Memory B cell (primary cell): ENCODE measurements around the gene CFDP1.

Experiments
- ATAC-seq: fragments of 150-1000 bp; cut with Tn5 transposase; 2 replicates; pipeline ENCODE4 v1.10.0; 2021; ENCODE audit warnings: low read depth, mild to moderate bottlenecking, moderate library complexity
- DNase-seq, 2 donors: peaks; one replicate each; pipeline ENCODE4 v3.0.0; 2022; ENCODE audit warnings: low spot score in 2 of 2
- H3K27ac Mint-ChIP-seq: one replicate; pipeline ENCODE4 v1.8.0; 2022; ENCODE audit warnings: mild to moderate bottlenecking, moderate library complexity, mixed read lengths
- H3K27me3 Mint-ChIP-seq: one replicate; pipeline ENCODE4 v1.8.0; 2022; ENCODE audit warnings: mixed read lengths
- H3K36me3 Mint-ChIP-seq: one replicate; pipeline ENCODE4 v1.8.0; 2022; ENCODE audit warnings: mild to moderate bottlenecking, mixed read lengths
- H3K4me1 Mint-ChIP-seq: one replicate; pipeline ENCODE4 v1.8.0; 2022; ENCODE audit warnings: mixed read lengths
- H3K4me3 Mint-ChIP-seq: one replicate; pipeline ENCODE4 v1.8.0; 2022; ENCODE audit warnings: mild to moderate bottlenecking, moderate library complexity, mixed read lengths
- H3K9me3 Mint-ChIP-seq: one replicate; pipeline ENCODE4 v1.8.0; 2022; ENCODE audit warnings: mixed read lengths

Gene CFDP1

GRCh38 chr16:75319513-75320411 lies 113.5 kb downstream of the CFDP1 start:
- no peak overlapping the region for H3K4me3 Mint-ChIP-seq
- no peak overlapping the region for H3K27ac Mint-ChIP-seq
- H3K4me1 Mint-ChIP-seq = peaks cover 18% of the 10 kb centered on the region
- peaks cover 11% of the 10 kb centered on the region for H3K27me3 Mint-ChIP-seq
- H3K36me3 Mint-ChIP-seq = peaks cover 15% of the 10 kb centered on the region
- peak; percentile 38 for ATAC-seq
- no peak for DNase-seq
- H3K9me3 Mint-ChIP-seq = no peaks in the 10 kb centered on the region

- Mint-ChIP-seq H3K4me1 (peaks cover 14% of the 10 kb centered on the region), H3K27me3 (peaks cover 7% of the 10 kb centered on the region), H3K4me3 (no peak overlapping the region), H3K36me3 (peaks cover 14% of the 10 kb centered on the region), H3K27ac (no peak overlapping the region), H3K9me3 (no peaks in the 10 kb centered on the region)
- no peak for ATAC-seq
- no peak for DNase-seq
Measured at GRCh38 chr16:75318737-75319136, 114.6 kb downstream of the CFDP1 start.

DNA sequence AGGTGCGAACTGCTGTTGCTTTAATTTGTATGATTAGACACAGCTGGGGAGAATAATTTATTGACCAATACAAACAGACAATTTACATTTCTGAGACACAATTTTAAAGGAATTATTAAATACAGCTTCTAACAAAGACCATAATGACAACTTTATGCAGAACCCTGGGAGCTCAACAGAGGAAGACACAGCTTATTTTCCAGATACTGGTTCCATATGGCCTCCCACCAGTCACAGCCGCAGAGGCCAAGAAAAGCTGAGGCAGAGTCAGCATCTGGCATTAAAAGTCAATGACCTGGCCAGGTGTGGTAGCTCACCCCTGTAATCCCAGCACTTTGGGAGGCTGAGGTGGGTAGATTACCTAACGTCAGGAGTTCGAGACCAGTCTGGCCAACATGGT lies 115.8 kb downstream of the CFDP1 start:
- H3K4me3 Mint-ChIP-seq = no peak overlapping the region
- ATAC-seq (no peak), DNase-seq (no peak)
- peaks cover 7% of the 10 kb centered on the region for H3K27me3 Mint-ChIP-seq
- no peak overlapping the region for H3K27ac Mint-ChIP-seq
- peaks cover 14% of the 10 kb centered on the region for H3K4me1 Mint-ChIP-seq
- no peaks in the 10 kb centered on the region for H3K9me3 Mint-ChIP-seq
- peaks cover 14% of the 10 kb centered on the region for H3K36me3 Mint-ChIP-seq

DNA sequence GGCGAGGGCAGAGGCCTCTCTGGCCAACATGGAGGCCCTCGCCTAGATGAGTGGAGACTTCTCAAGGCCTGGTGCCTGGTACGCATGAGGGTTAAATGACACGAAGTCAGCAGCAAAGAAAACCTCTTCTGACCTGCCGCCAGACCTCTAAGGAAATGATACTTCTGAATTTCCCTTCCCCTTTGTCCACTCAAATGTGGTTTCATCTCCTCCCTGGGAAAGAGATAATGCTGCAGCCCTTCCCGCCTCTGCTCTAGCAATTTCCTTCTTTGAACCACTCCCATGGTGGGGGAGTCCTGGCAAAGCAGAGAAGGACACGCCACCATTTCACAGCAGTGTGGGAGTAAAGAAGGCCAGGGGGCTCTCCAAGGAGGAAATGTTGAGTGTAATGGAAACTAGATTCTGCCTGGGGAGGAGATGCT lies 116.2 kb downstream of the CFDP1 start:
- Mint-ChIP-seq H3K4me3 (no peak overlapping the region), H3K4me1 (peaks cover 14% of the 10 kb centered on the region), H3K36me3 (peaks cover 15% of the 10 kb centered on the region), H3K27ac (no peak overlapping the region), H3K27me3 (peaks cover 7% of the 10 kb centered on the region), H3K9me3 (no peaks in the 10 kb centered on the region)
- no peak for DNase-seq
- ATAC-seq = no peak

GRCh38 chr16:75315539-75316306 lies 117.6 kb downstream of the CFDP1 start:
- Mint-ChIP-seq H3K27me3 (peaks cover 5% of the 10 kb centered on the region), H3K4me3 (no peak overlapping the region), H3K9me3 (no peaks in the 10 kb centered on the region), H3K27ac (no peak overlapping the region), H3K4me1 (peaks cover 9% of the 10 kb centered on the region), H3K36me3 (peaks cover 15% of the 10 kb centered on the region)
- ATAC-seq (no peak), DNase-seq (no peak)

GRCh38 chr16:75312875-75313274 lies 120.4 kb downstream of the CFDP1 start:
- H3K27me3 Mint-ChIP-seq = peaks cover 2% of the 10 kb centered on the region
- ATAC-seq (no peak), DNase-seq (no peak)
- no peaks in the 10 kb centered on the region for H3K4me1 Mint-ChIP-seq
- no peak overlapping the region for H3K27ac Mint-ChIP-seq
- peaks cover 19% of the 10 kb centered on the region for H3K36me3 Mint-ChIP-seq
- H3K9me3 Mint-ChIP-seq = no peaks in the 10 kb centered on the region
- H3K4me3 Mint-ChIP-seq = no peak overlapping the region

GRCh38 chr16:75311383-75311938 lies 121.8 kb downstream of the CFDP1 start:
- no peaks in the 10 kb centered on the region for H3K4me1 Mint-ChIP-seq
- no peak overlapping the region for H3K27ac Mint-ChIP-seq
- ATAC-seq (no peak), DNase-seq (no peak)
- no peaks in the 10 kb centered on the region for H3K9me3 Mint-ChIP-seq
- peaks cover 23% of the 10 kb centered on the region for H3K36me3 Mint-ChIP-seq
- no peak overlapping the region for H3K4me3 Mint-ChIP-seq
- H3K27me3 Mint-ChIP-seq = peaks cover 2% of the 10 kb centered on the region

- no peaks in the 10 kb centered on the region for H3K9me3 Mint-ChIP-seq
- no peak for ATAC-seq
- H3K36me3 Mint-ChIP-seq = peaks cover 23% of the 10 kb centered on the region
- H3K27me3 Mint-ChIP-seq = peaks cover 2% of the 10 kb centered on the region
- H3K4me3 Mint-ChIP-seq = no peak overlapping the region
- H3K27ac Mint-ChIP-seq = no peak overlapping the region
- DNase-seq = no peak
- no peaks in the 10 kb centered on the region for H3K4me1 Mint-ChIP-seq
Measured at GRCh38 chr16:75310541-75310940, 122.8 kb downstream of the CFDP1 start.

DNA sequence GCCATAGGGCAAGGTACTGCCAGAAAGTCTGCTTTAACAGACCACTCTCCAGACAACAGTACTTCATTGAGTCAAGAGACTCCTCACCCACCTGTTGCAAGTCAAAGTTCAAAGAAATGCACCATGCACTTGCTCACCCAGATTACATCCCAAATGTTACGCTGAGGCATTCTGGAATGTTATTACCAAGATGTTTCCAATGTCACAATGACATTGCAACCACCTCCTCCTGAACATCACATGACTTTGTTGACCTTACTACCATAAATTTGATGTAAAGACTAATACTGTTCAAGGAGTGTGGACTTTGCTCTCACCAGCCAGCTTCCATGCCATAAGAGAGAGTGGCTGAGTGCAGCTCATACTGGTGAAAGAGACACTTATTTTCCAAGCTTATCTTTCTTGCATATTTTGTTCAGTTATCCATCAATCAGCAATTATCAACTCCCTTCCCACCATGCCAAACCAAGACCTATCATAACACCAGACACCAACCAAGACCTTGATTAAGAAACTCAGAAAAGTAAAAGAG lies 123.3 kb downstream of the CFDP1 start:
- Mint-ChIP-seq H3K36me3 (peaks cover 25% of the 10 kb centered on the region), H3K27ac (no peak overlapping the region), H3K9me3 (no peaks in the 10 kb centered on the region), H3K4me1 (no peaks in the 10 kb centered on the region), H3K4me3 (no peak overlapping the region), H3K27me3 (peaks cover 2% of the 10 kb centered on the region)
- DNase-seq = no peak
- no peak for ATAC-seq

DNA sequence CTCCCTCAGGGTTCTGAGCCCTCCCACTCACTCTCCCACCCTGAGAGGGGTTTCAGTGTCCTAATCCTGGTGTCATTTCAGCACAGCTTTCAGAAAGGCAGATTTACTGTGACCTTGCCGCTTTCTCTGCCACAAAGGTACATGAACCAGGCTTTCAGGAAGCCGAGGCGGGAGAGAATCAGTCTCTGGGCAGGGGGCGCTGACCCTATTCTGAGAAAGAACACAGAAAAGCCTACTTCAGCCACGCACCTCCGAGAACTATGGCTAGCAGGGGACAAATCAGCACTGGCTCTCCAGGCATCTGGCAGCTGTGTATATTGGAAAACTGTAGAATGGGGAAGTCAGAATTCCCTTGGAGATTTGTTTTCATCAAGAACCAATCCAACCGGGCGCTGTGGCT lies 124.1 kb downstream of the CFDP1 start:
- no peak for ATAC-seq
- no peaks in the 10 kb centered on the region for H3K4me1 Mint-ChIP-seq
- H3K9me3 Mint-ChIP-seq = no peaks in the 10 kb centered on the region
- H3K27ac Mint-ChIP-seq = no peak overlapping the region
- H3K27me3 Mint-ChIP-seq = peaks cover 2% of the 10 kb centered on the region
- H3K4me3 Mint-ChIP-seq = no peak overlapping the region
- H3K36me3 Mint-ChIP-seq = peaks cover 29% of the 10 kb centered on the region
- no peak for DNase-seq

- Mint-ChIP-seq H3K4me1 (no peaks in the 10 kb centered on the region), H3K27ac (no peak overlapping the region), H3K4me3 (no peak overlapping the region), H3K9me3 (no peaks in the 10 kb centered on the region), H3K36me3 (peaks cover 32% of the 10 kb centered on the region), H3K27me3 (peaks cover 2% of the 10 kb centered on the region)
- ATAC-seq = no peak
- DNase-seq = no peak
Measured at GRCh38 chr16:75308011-75308410, 125.3 kb downstream of the CFDP1 start.

DNA sequence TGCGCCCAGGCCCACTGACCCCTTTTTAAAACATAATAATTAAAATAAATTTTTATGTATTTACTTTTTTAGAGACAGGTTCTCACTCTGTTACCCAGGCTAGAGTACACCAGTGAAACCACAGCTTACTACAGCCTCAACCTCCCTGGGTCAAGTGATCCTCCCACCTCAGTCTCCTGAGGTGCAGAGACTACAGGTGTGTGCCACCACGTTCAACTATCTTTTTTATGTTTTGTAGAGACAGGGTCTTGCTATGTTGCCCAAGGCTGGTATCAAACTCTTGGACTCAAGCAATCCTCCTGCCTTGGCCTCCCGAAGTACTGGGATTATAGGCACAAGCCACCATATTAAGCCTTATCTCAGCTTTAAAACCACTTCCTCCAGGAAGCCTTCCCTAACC lies 125.8 kb downstream of the CFDP1 start:
- DNase-seq (no peak), ATAC-seq (no peak)
- Mint-ChIP-seq H3K4me3 (no peak overlapping the region), H3K4me1 (no peaks in the 10 kb centered on the region), H3K36me3 (peaks cover 31% of the 10 kb centered on the region), H3K27ac (no peak overlapping the region), H3K9me3 (no peaks in the 10 kb centered on the region), H3K27me3 (peaks cover 2% of the 10 kb centered on the region)

DNA sequence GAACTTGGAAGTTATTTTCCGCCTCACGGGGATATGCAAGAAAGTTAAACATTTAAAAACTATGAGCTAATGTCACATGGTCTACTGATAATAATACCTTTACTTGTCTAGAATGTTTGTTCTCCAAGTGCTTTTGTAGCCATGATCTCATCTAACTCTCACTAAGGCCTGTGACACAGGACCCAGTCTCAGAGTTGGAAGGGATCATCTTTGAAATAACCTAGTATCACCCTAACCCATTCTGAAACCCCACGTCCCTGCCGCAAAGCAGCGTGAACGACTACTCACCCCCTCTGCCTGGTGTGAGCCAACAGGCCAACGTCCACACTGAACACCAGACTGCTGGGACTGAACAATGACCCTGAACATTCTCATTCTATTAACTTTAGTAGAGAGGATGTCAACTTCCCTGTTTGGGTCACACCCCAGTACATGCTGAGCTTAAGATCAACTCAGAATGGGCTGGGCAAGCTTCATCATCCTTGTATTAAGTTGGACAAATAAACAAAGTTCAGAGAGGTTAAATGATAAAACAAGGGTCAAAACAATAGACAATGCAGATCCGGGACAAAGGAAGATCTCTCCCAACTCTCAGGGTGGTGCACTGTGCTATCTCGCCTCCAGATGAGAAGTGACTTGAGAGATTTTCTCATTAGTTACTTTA lies 127.1 kb downstream of the CFDP1 start:
- Mint-ChIP-seq H3K27me3 (peaks cover 2% of the 10 kb centered on the region), H3K4me3 (no peak overlapping the region), H3K36me3 (peaks cover 39% of the 10 kb centered on the region), H3K9me3 (no peaks in the 10 kb centered on the region), H3K27ac (no peak overlapping the region), H3K4me1 (no peaks in the 10 kb centered on the region)
- DNase-seq = no peak
- no peak for ATAC-seq
